Skin epidermis (tissue), 12 donors: ENCODE data around the gene HSD17B4.

ENCODE experiments used
- H3K27ac ChIP-seq, 21 experiments: fragments of 200-600 bp; sonication (generic) in 11 of 21; one replicate each; pipeline ENCODE4 v1.5.0; 2020; ENCODE audit warnings: mild to moderate bottlenecking in 3 of 21, inconsistent platforms in 2 of 21, moderate library complexity in 2 of 21
- H3K4me3 ChIP-seq, 7 experiments: fragments of 200-600 bp; sonication (generic) in 2 of 7; one replicate each; pipeline ENCODE4 v1.5.0; 2020; ENCODE audit warnings: inconsistent platforms in 2 of 7, mild to moderate bottlenecking in 2 of 7, moderate library complexity in 1 of 7

The HSD17B4 gene

DNA sequence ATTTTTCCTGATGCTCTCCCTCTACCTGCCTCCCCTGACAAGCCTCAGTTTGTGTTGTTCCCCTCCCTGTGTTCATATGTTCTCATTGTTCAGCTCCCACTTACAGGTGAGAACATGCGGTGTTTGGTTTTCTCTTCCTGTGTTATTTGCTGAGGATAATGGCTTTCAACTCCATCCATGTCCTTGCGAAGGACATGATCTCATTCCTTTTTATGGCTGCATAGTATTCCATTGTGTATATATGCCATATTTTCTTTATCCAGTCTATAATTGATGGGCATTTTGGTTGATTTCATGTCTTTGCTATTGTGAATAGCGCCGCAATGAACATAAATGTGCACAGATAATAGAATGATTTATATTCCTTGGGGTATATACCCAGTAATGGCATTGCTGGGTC lies 99.5 kb downstream of the HSD17B4 start:
- Histone ChIP-seq H3K4me3 (no peak overlapping the region), H3K27ac (no peak overlapping the region)

DNA sequence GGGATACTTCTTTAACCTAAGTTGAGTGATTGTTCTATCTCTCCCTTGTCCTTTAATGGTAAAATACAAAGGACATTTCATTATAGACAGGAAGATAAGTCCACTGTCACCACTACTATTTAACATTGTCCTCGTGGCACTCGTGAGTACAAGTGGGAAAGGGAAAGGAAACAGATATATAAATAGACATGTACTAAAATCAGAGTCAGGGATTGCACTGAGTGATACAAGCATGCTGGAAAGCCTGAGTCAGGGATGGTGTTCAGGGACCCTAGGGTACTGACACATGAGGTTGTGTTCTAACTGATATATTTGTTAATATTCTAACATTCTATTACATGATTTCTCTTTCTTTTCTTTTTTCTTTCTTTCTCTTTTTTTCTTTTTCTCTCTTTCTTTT lies 102.3 kb downstream of the HSD17B4 start:
- Histone ChIP-seq H3K4me3 (no peak overlapping the region), H3K27ac (no peak overlapping the region)

DNA sequence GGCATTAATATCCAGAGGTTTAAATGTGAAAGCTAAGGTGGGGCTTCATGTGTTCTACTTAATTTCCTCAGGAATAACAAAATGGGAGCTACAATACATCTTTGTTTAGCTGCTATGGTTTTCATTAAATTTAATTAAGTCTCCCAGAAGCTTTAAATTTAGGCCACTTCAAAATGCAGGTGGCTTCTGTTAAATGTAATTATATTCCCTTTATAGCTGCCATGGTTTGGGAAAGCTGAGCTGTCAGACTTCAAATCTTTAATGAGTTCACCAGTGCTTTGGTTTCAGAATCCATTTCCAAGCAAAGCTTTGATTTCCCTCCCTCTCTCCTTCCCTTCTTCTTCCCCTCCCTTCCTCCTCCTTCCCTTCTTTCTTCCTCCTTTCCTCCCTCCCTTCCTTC lies 118.6 kb downstream of the HSD17B4 start:
- no peak overlapping the region for H3K4me3 ChIP-seq
- H3K27ac ChIP-seq: no peak overlapping the region

DNA sequence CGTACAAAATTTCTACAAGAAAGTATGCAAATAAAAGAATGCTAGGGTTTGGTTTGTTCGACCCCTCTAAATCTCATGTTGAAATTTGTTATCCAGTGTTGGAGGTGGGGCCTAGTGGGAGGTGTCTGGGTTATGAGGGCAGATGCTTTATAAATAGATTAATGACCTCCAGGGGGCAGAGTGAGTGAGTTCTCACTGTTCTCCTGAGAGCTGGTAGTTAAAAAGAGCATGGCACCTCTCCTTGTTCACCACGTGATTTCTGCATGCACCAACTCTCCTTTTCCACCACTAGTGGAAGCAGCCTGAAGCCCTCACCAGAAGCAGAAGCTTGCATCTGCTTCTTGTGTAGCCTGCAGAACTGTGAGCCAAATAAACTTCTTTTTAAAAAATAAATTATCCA lies 126.6 kb downstream of the HSD17B4 start:
- no peak overlapping the region for H3K4me3 ChIP-seq

DNA sequence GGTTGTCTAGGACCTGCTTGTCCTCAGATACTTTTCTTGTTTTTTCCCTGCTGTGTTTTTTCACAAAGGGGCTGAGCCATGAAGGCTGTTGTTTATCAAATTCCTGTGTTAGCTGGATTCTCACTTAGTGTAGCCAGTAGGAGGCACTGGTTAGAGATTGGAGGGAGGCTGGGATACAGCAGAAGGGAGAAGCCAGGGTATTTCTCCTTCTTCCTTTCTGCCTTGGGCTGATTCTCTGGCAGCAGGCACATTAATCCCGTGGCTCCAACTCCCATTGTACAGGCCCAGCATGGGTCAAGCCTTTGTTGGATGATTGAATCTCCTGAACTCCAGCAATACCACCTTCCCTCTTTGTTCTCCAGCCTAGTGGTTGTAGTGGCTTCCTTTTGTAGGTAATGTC lies 130.7 kb downstream of the HSD17B4 start:
- Histone ChIP-seq H3K27ac (no peak overlapping the region), H3K4me3 (no peak overlapping the region)

More for the DNA sequence above, 126.6 kb downstream of the HSD17B4 start:
- no peak overlapping the region for H3K27ac ChIP-seq

DNA sequence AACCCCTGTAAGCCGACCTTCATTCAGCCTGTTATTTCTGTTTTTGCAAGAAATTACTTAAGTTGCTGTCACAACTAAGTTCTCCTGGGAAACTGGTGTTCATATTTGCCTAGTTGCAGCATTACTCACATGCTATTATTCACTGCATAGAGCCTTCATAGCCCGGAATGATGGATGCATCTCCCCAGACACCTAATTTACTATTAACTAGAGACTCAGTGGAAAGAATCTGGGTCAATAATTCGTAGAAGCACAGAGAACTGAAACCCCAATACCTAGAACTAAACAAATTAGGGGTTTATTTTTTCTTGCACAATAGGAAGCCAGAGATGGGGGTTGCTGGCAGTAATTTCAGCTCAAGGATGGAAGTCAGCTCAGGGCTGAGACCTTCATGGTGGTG lies 131.4 kb downstream of the HSD17B4 start:
- Histone ChIP-seq H3K4me3 (no peak overlapping the region), H3K27ac (no peak overlapping the region)
